ENCODE measurements around the gene AP3S2.

DNA sequence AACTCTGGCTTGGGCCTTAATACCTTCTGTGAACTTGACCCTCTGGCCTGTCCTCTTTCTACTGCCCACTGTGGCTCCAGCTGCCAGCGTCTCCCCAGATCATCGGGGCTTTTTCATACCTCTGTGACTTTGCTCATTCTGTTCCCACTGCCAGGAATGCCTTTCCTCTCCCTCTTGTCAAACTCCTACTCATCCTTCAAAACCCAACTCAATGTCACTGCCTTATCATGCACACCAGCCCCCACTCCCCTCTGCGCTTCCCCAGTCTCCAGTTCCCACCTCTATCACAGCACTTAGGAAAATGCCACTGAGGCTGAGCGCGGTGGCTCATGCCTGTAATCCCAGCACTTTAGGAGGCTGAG is 84.0 kb downstream of the AP3S2 start:
- TF ChIP-seq POLR2A (IDR thresholded peaks at IDR 0.05) (no peak), CTCF (IDR thresholded peaks at IDR 0.05) (no peak)
